HCT116 (cell line): ENCODE data around the gene PTGER1. TPM values are rescaled to one million over a fixed set of nuclear protein-coding genes. Genes with fewer than 3 reads are reported as not detected.

Experiments
- ATAC-seq: fragments of 200-7000 bp; cut with Tn5 transposase; 2 replicates; pipeline ENCODE4 v1.9.1; 2020; ENCODE audit warnings: mild to moderate bottlenecking, moderate library complexity
- BruUV-seq: library from RNA; stranded (reverse); fragments of 400-500 nt; replicated peaks from 2 replicates; lab custom pipeline; 2021; lab: Mats Ljungman, UMichigan
- CTCF ChIA-PET: fragments of 300-600 bp; sonication (Branson Sonifier 250); formaldehyde crosslinking; loops from one replicate; lab custom pipeline; 2021; ENCODE audit warnings: antibody characterized with exemption; lab: Charles Lee
- POLR2A ChIA-PET: fragments of 300-600, 350-600 bp; sonication (Branson Sonifier 250); formaldehyde crosslinking; loops from one replicate; lab custom pipeline; 2021; ENCODE audit warnings: antibody characterized with exemption; lab: Charles Lee
- RAD21 ChIA-PET, 2 experiments: fragments of 300-600 bp; sonication (Branson Sonifier 250); formaldehyde crosslinking; loops; one replicate each; lab custom pipeline; 2023; ENCODE audit warnings: low total read pairs in 2 of 2; ENCODE audit not compliant: uncharacterized antibody in 2 of 2, unreplicated experiment in 2 of 2, low non-redundant PET in 1 of 2; lab: Charles Lee
- DNase-seq: peaks from one replicate; pipeline ENCODE4 v3.0.0-alpha.2; 2010; ENCODE audit warnings: low read depth, low spot score
- H2AFZ ChIP-seq: fragments of 200-600 bp; shearing (Covaris generic), sonication (generic); 2 replicates; pipeline ENCODE4 v1.6.1; 2017; ENCODE audit warnings: low read depth, mixed run types, mixed read lengths, antibody characterized with exemption, low read length; ENCODE audit not compliant: poor library complexity, severe bottlenecking
- H3K27ac ChIP-seq: 2 replicates; pipeline ENCODE4 v1.5.1; 2012; ENCODE audit warnings: low read depth, low read length
- H3K27me3 ChIP-seq: fragments of 200-600 bp; sonication (generic); 2 replicates; pipeline ENCODE4 v1.6.1; 2016; ENCODE audit warnings: mixed run types, low read length, mixed read lengths; ENCODE audit not compliant: insufficient read depth
- H3K36me3 ChIP-seq, 2 experiments: fragments of 200-500 bp in 1 of 2; fragments of 200-600 bp in 1 of 2; sonication (Bioruptor generic) in 1 of 2; sonication (generic) in 1 of 2; 2 replicates each; pipeline versions ENCODE4 v1.5.1 to v1.6.1; 2014 to 2016; ENCODE audit warnings: low read length in 2 of 2, inconsistent platforms in 1 of 2, mixed read lengths in 1 of 2, mixed run types in 1 of 2; ENCODE audit not compliant: insufficient read depth in 2 of 2, control insufficient read depth in 1 of 2
- H3K4me1 ChIP-seq, 2 experiments: fragments of 200-600 bp in 1 of 2; sonication (generic) in 1 of 2; 2 replicates each; pipeline versions ENCODE4 v1.5.1 to v1.6.1; 2012 to 2017; ENCODE audit warnings: low read length in 2 of 2, inconsistent platforms in 1 of 2, mild to moderate bottlenecking in 1 of 2, mixed read lengths in 1 of 2, mixed run types in 1 of 2, moderate library complexity in 1 of 2; ENCODE audit not compliant: insufficient read depth in 2 of 2, control insufficient read depth in 1 of 2
- H3K4me2 ChIP-seq: fragments of 200-600 bp; sonication (generic); 2 replicates; pipeline ENCODE4 v1.6.1; 2017; ENCODE audit warnings: mixed run types, low read length, mixed read lengths
- H3K4me3 ChIP-seq, 2 experiments: fragments of 200-600 bp in 1 of 2; sonication (generic) in 1 of 2; replicated peaks in 1 of 2; 2 replicates each; pipeline ENCODE4 v1.5.1; 2011 to 2016; ENCODE audit warnings: low read length in 2 of 2, control low read depth in 1 of 2, low read depth in 1 of 2, mild to moderate bottlenecking in 1 of 2, mixed read lengths in 1 of 2, mixed run types in 1 of 2
- H3K79me2 ChIP-seq: fragments of 200-600 bp; sonication (generic); 2 replicates; pipeline ENCODE4 v1.6.1; 2017; ENCODE audit warnings: mild to moderate bottlenecking, mixed run types, low read length, moderate library complexity, mixed read lengths; ENCODE audit not compliant: insufficient read depth
- H3K9ac ChIP-seq: fragments of 200-600 bp; sonication (generic); 2 replicates; pipeline ENCODE4 v1.6.1; 2016; ENCODE audit warnings: low read length, mixed read lengths
- H3K9me2 ChIP-seq: fragments of 200-600 bp; sonication (generic), shearing (Covaris generic); 2 replicates; pipeline ENCODE4 v1.6.1; 2017; ENCODE audit warnings: mixed run types, mild to moderate bottlenecking, moderate library complexity; ENCODE audit not compliant: insufficient read depth
- H3K9me3 ChIP-seq, 2 experiments: fragments of 200-500 bp in 1 of 2; fragments of 200-600 bp in 1 of 2; sonication (Bioruptor generic) in 1 of 2; sonication (generic) in 1 of 2; 2 replicates each; pipeline ENCODE4 v1.6.1; 2014 to 2017; ENCODE audit warnings: low read length in 2 of 2, mixed read lengths in 2 of 2, inconsistent platforms in 1 of 2, low read depth in 1 of 2, mild to moderate bottlenecking in 1 of 2, mixed run types in 1 of 2, moderate library complexity in 1 of 2; ENCODE audit not compliant: control insufficient read depth in 1 of 2, insufficient read depth in 1 of 2
- H4K20me1 ChIP-seq: fragments of 200-600 bp; sonication (generic), shearing (Covaris generic); 2 replicates; pipeline ENCODE4 v1.6.1; 2017; ENCODE audit warnings: mixed run types, mild to moderate bottlenecking, moderate library complexity; ENCODE audit not compliant: insufficient read depth
- SIN3A ChIP-seq: IDR thresholded peaks from 2 replicates; pipeline ENCODE4 v1.6.1; 2012; ENCODE audit warnings: low read depth
- YY1 ChIP-seq: IDR thresholded peaks from 2 replicates; pipeline ENCODE4 v1.6.1; 2011; ENCODE audit warnings: low read length, low read depth, moderate library complexity, mild to moderate bottlenecking; ENCODE audit not compliant: insufficient replicate concordance; ENCODE audit errors: extremely low read depth
- intact Hi-C: fragments of 100-400 bp; cut with micrococcal nuclease; formaldehyde crosslinking; loops from 2 replicates; pipeline ENCODE4 v1.10.0; 2022
- total RNA-seq: library from RNA; stranded (reverse); gene quantifications from one replicate; pipeline ENCODE4 v1.2.1, GENCODE V29; 2021; ENCODE audit not compliant: unreplicated experiment
- TF ChIP-seq, protein P1 (sequence below): IDR thresholded peaks from 2 replicates; pipeline ENCODE4 v1.6.1; 2012; ENCODE audit warnings: low read depth

PTGER1 gene
- total RNA-seq, 1 experiment from 2014 or later: 1.1 TPM

DNA sequence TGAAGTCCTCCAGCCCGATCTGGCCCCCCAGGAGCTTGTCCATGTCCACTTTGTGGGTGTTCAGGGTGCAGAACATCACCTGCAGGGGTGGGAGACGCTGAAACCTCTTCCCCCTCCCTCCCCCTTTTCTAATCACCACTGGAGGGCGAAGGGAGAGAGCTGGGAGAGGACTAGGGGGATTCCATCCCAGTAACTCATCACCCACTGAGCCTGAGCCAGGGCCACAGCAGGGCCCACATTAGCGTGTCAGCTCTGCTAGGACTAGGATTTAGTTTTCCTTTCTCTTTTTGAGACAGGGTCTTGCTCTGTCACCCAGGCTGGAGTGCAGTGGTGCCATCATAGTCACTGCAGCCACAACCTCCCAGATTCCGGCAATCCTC is 5.5 kb upstream of the PTGER1 start:
- H3K9me2 ChIP-seq: no peaks in the 10 kb centered on the region
- no peaks in the 10 kb centered on the region for H3K9me3 ChIP-seq
- H3K4me1 ChIP-seq: peaks cover 14 to 29% of the 10 kb centered on the region in 2 experiments; a peak in 3 of 4 replicates
- BruUV-seq: no TSS peak
- ChIA-PET CTCF (interaction anchor here (0.8 to 2.9 kb wide), 8 partner anchors 9 to 344 kb away, joined by 3 to 14 read pairs (median 4); partner anchors contain the start of genes ASF1B and GIPC1), POLR2A (no interaction called here), RAD21 (no interaction called here)
- intact Hi-C loops: loop anchor here (5.0 to 10.0 kb wide), 2 partner anchors 46 to 118 kb away; partner anchors contain the start of gene PKN1
- no peak overlapping the region; the same call in 1 of the 2 replicates for H3K4me2 ChIP-seq
- DNase-seq: no peak
- H3K79me2 ChIP-seq: peaks cover 8% of the 10 kb centered on the region; the same call in 1 of the 2 replicates
- H4K20me1 ChIP-seq: no peaks in the 10 kb centered on the region
- H3K4me3 ChIP-seq: no peak overlapping the region
- H3K9ac ChIP-seq: no peak overlapping the region
- H3K27ac ChIP-seq: no peak overlapping the region
- no peak for ATAC-seq
- no peak overlapping the region for H2AFZ ChIP-seq
- H3K27me3 ChIP-seq: no peaks in the 10 kb centered on the region
- no peak for TF ChIP-seq SIN3A
- TF ChIP-seq, protein P1, sequence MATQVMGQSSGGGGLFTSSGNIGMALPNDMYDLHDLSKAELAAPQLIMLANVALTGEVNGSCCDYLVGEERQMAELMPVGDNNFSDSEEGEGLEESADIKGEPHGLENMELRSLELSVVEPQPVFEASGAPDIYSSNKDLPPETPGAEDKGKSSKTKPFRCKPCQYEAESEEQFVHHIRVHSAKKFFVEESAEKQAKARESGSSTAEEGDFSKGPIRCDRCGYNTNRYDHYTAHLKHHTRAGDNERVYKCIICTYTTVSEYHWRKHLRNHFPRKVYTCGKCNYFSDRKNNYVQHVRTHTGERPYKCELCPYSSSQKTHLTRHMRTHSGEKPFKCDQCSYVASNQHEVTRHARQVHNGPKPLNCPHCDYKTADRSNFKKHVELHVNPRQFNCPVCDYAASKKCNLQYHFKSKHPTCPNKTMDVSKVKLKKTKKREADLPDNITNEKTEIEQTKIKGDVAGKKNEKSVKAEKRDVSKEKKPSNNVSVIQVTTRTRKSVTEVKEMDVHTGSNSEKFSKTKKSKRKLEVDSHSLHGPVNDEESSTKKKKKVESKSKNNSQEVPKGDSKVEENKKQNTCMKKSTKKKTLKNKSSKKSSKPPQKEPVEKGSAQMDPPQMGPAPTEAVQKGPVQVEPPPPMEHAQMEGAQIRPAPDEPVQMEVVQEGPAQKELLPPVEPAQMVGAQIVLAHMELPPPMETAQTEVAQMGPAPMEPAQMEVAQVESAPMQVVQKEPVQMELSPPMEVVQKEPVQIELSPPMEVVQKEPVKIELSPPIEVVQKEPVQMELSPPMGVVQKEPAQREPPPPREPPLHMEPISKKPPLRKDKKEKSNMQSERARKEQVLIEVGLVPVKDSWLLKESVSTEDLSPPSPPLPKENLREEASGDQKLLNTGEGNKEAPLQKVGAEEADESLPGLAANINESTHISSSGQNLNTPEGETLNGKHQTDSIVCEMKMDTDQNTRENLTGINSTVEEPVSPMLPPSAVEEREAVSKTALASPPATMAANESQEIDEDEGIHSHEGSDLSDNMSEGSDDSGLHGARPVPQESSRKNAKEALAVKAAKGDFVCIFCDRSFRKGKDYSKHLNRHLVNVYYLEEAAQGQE: no peak
- TF ChIP-seq YY1: no peak
- peaks cover 9 to 19% of the 10 kb centered on the region in 2 experiments; a peak in 3 of 4 replicates for H3K36me3 ChIP-seq
